Gastroesophageal sphincter (tissue), 3 donors: ENCODE measurements around the gene IQGAP3.

Experiments
- EP300 ChIP-seq: sonication (generic); formaldehyde crosslinking; IDR thresholded peaks from one replicate; pipeline ENCODE4 v1.6.1; 2017; ENCODE audit warnings: antibody characterized with exemption, mild to moderate bottlenecking
- POLR2A ChIP-seq, 2 donors: fragments of 450-650 bp; IDR thresholded peaks; one replicate each; pipeline ENCODE4 v1.6.1; 2017; ENCODE audit warnings: antibody characterized with exemption in 2 of 2, mild to moderate bottlenecking in 2 of 2, moderate library complexity in 1 of 2
- POLR2AphosphoS5 ChIP-seq: sonication (generic); formaldehyde crosslinking; IDR thresholded peaks from one replicate; pipeline ENCODE4 v1.6.1; 2017; ENCODE audit warnings: antibody characterized with exemption
- TF ChIP-seq, protein P1 (sequence below), 4 experiments: fragments of 200-600 bp in 2 of 4; fragments of 450-650 bp in 2 of 4; sonication (generic) in 1 of 4; IDR thresholded peaks; one replicate each; pipeline ENCODE4 v1.5.1; 2017 to 2019; ENCODE audit warnings: antibody characterized with exemption in 4 of 4, mild to moderate bottlenecking in 2 of 4, moderate library complexity in 2 of 4

GRCh38 chr1:156608036-156608674 lies 35.8 kb upstream of the IQGAP3 start:
- TF ChIP-seq, protein P1, sequence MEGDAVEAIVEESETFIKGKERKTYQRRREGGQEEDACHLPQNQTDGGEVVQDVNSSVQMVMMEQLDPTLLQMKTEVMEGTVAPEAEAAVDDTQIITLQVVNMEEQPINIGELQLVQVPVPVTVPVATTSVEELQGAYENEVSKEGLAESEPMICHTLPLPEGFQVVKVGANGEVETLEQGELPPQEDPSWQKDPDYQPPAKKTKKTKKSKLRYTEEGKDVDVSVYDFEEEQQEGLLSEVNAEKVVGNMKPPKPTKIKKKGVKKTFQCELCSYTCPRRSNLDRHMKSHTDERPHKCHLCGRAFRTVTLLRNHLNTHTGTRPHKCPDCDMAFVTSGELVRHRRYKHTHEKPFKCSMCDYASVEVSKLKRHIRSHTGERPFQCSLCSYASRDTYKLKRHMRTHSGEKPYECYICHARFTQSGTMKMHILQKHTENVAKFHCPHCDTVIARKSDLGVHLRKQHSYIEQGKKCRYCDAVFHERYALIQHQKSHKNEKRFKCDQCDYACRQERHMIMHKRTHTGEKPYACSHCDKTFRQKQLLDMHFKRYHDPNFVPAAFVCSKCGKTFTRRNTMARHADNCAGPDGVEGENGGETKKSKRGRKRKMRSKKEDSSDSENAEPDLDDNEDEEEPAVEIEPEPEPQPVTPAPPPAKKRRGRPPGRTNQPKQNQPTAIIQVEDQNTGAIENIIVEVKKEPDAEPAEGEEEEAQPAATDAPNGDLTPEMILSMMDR (IDR thresholded peaks at IDR 0.05) = peak; percentile 72 to 87 (median 81)
- TF ChIP-seq POLR2AphosphoS5 (no peak), POLR2A (IDR thresholded peaks at IDR 0.05) (no peak), EP300 (no peak)
